Activated T-cell treated with anti-CD3 and anti-CD28 coated beads, Interleukin-2, amount 50 U/mL, for 4 hours (primary cell): ENCODE measurements around the gene QSOX1. TPM values are rescaled to one million over a fixed set of nuclear protein-coding genes. Genes with fewer than 3 reads are reported as not detected.

ENCODE experiments used
- ATAC-seq, 2 donors: fragments of 200-7000 bp; cut with Tn5 transposase; one replicate each; pipeline ENCODE4 v1.10.0; 2021
- DNase-seq: peaks from one replicate; pipeline ENCODE4 v3.0.0-alpha.2; 2020
- H3K27me3 Mint-ChIP-seq: one replicate; pipeline ENCODE4 v1.8.0; 2021; ENCODE audit warnings: low read depth, mixed read lengths
- H3K36me3 Mint-ChIP-seq: one replicate; pipeline ENCODE4 v1.8.0; 2022; ENCODE audit warnings: mixed read lengths; ENCODE audit not compliant: insufficient read depth
- H3K4me1 Mint-ChIP-seq: one replicate; pipeline ENCODE4 v1.8.0; 2021; ENCODE audit warnings: low read depth, mixed read lengths
- H3K4me3 Mint-ChIP-seq: one replicate; pipeline ENCODE4 v1.8.0; 2021; ENCODE audit warnings: mild to moderate bottlenecking, moderate library complexity, mixed read lengths
- H3K9me3 Mint-ChIP-seq: one replicate; pipeline ENCODE4 v1.8.0; 2021; ENCODE audit warnings: mixed read lengths
- total RNA-seq, 3 donors: library from RNA; stranded (reverse); gene quantifications; one replicate each; pipeline ENCODE4 v1.2.1, GENCODE V29; 2021

The QSOX1 gene
- total RNA-seq, 3 donors from 2014 or later = 34.3 to 38.5 (median 38.1) TPM

DNA sequence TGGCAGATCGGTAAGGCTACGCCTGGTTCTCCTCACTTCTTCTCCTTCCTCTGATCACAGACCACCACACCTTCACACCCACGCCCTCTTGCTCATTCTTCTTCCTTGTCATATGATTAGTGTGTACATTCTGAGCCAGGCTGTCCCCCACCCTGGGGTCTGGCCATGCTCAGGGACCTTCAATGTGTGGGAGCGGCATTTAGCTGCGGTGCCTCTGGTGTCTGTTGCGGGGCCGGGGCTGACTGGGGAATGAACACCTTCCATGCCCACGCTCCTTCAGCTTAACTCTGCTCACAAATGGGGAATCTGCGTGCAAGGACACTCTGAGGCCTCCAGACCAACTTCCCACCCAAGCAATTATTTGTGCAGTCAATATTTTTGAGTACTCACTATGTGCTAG, 29.4 kb downstream of the QSOX1 start:
- Mint-ChIP-seq H3K4me3 (no peak overlapping the region), H3K4me1 (no peaks in the 10 kb centered on the region), H3K27me3 (no peaks in the 10 kb centered on the region), H3K36me3 (peaks cover 34% of the 10 kb centered on the region), H3K9me3 (no peaks in the 10 kb centered on the region)
- ATAC-seq (no peak), DNase-seq (no peak)

DNA sequence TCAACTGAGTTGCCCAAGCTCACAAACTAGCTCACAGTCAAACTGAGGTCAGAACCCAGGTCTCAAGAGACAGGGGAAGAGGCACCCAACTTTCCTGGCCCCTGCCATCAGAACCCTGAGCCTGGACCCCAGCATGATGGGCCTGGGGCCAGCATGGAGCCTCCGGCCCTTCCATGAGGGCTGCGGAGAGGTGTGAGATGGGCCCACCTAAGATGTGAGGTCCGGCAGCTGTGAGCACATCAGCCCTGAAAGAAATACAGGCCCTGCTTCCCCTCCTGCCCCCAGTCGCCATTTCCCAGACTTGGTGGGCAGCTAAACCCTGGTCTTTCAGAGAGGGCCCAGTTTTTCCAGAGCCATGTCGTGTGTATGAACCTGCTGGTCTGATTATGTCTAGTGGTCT, 30.6 kb downstream of the QSOX1 start:
- no peaks in the 10 kb centered on the region for H3K9me3 Mint-ChIP-seq
- peaks cover 38% of the 10 kb centered on the region for H3K36me3 Mint-ChIP-seq
- H3K4me3 Mint-ChIP-seq = no peak overlapping the region
- DNase-seq (no peak), ATAC-seq (no peak)
- H3K4me1 Mint-ChIP-seq = peaks cover 3% of the 10 kb centered on the region
- no peaks in the 10 kb centered on the region for H3K27me3 Mint-ChIP-seq

DNA sequence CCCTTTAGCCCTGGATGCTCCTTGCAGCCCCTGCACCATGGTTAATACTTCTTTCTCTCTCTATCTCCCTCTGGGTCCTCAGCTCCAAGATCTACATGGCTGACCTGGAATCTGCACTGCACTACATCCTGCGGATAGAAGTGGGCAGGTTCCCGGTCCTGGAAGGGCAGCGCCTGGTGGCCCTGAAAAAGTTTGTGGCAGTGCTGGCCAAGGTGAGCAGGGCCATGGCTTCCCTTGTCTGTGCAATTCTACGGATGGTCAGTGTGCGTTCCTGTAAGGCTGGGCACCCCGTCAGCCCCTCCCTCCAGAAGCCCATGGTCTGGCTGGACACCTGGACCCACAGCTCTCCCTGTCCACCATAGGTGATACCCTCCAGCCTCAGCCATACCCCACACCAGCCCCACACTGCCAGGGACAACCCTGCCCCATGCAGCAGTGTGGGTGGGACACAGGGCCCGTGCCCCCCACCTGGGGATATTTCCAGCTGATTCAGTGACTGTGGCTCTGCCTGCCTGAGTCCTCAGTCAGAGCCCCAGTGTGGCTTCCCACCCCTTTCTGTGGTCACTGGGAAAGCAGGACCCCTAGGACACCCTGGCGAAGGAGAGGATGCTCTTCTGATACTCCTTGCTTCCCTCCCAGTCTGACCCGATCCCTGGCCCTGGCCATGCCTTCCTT, 31.4 kb downstream of the QSOX1 start:
- Mint-ChIP-seq H3K4me3 (no peak overlapping the region), H3K36me3 (peaks cover 39% of the 10 kb centered on the region), H3K4me1 (peaks cover 6% of the 10 kb centered on the region), H3K9me3 (no peaks in the 10 kb centered on the region), H3K27me3 (no peaks in the 10 kb centered on the region)
- ATAC-seq (no peak), DNase-seq (no peak)

DNA sequence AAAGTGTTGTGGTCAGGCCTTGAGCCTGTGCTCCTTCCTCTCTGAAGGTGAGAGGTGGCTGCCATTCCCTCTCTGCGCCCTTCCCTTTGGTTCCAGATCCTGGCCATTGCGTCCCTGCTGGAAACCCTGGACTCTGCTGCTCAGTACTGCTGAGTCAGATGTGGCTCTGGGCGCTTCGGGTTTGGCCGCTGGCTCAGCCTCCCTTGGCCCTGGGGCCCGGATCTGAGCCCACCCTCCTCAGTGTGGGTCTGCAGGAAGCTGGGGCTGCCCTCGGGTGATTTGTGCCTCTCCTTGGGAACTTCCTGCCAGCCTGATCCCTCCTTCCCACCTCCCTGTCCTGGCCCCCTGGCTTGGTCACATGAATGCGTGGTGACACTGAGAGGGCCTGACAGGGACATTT, 32.2 kb downstream of the QSOX1 start:
- ATAC-seq = no peak
- no peaks in the 10 kb centered on the region for H3K9me3 Mint-ChIP-seq
- DNase-seq = no peak
- peaks cover 13% of the 10 kb centered on the region for H3K4me1 Mint-ChIP-seq
- no peaks in the 10 kb centered on the region for H3K27me3 Mint-ChIP-seq
- peaks cover 46% of the 10 kb centered on the region for H3K36me3 Mint-ChIP-seq
- H3K4me3 Mint-ChIP-seq = no peak overlapping the region

DNA sequence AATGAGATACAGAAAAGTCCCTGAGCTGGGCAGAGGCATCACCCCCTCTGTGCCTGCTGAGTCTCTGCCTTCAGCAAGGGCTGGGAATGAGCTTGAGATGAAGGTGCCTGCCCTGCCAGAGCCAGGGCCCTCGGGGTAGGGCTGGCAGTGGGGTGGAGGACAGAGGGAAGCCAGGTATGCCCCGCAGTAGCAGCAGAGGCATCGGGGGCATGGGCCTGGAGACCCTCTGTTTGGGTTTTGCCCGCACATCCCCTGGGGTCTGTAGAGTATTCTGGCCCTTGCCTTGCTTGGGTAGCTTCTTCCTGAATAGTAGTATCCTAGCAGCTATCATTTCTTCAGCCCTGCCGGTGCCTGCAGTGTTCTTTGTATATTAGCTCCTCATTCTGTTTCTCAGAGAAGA, 33.0 kb downstream of the QSOX1 start:
- H3K9me3 Mint-ChIP-seq = no peaks in the 10 kb centered on the region
- ATAC-seq (no peak), DNase-seq (no peak)
- H3K4me3 Mint-ChIP-seq = no peak overlapping the region
- H3K36me3 Mint-ChIP-seq = peaks cover 51% of the 10 kb centered on the region
- H3K4me1 Mint-ChIP-seq = peaks cover 20% of the 10 kb centered on the region
- no peaks in the 10 kb centered on the region for H3K27me3 Mint-ChIP-seq

DNA sequence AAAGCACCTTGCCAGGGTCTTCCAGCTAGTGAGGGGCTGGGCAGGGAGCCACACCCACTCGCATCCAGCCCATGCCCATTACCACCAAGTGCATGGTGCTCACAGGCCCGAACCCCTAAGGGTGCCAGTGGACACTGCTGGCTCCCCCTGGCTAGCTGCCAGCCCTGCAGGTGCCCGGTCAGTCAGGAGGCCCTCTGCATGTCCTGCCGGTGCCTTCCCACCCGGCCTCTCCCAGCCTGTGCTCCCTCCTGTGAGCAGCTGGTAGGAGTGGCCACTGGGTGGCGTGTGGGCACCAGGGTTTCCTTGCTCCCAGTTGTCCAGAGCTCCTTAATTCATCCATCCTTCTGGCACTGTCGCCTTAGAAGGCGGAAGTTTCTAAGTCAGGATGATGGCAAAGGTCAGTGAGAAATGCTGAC, 33.4 kb downstream of the QSOX1 start:
- H3K36me3 Mint-ChIP-seq = peaks cover 56% of the 10 kb centered on the region
- ATAC-seq (no peak), DNase-seq (no peak)
- no peak overlapping the region for H3K4me3 Mint-ChIP-seq
- peaks cover 20% of the 10 kb centered on the region for H3K4me1 Mint-ChIP-seq
- no peaks in the 10 kb centered on the region for H3K9me3 Mint-ChIP-seq
- no peaks in the 10 kb centered on the region for H3K27me3 Mint-ChIP-seq

DNA sequence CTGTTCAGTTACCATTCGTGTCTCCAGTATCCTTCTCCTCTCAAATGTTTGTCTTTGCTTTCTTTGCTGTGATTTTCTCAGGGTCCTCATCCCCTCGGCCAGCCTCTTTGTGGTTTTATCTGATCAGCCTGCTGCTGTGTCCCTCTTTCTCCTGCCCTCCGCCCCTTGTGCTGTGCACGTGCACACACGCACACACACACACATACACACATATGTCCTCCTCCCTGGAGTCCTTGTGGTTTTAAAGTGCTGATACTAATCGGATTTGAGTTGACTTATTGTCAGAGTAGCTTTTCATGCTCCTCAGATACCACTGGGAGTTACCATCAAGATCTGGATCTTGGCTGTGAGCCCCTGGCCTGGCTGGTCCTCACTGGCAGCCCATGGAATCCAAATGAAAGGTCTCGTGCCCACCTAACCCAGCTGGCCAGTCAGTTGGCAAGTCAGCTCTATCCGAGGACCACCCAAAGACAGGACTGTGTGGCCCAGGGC, 34.1 kb downstream of the QSOX1 start:
- H3K4me3 Mint-ChIP-seq = no peak overlapping the region
- no peak for ATAC-seq
- H3K9me3 Mint-ChIP-seq = no peaks in the 10 kb centered on the region
- peaks cover 54% of the 10 kb centered on the region for H3K36me3 Mint-ChIP-seq
- H3K4me1 Mint-ChIP-seq = peaks cover 20% of the 10 kb centered on the region
- no peak for DNase-seq
- no peaks in the 10 kb centered on the region for H3K27me3 Mint-ChIP-seq

DNA sequence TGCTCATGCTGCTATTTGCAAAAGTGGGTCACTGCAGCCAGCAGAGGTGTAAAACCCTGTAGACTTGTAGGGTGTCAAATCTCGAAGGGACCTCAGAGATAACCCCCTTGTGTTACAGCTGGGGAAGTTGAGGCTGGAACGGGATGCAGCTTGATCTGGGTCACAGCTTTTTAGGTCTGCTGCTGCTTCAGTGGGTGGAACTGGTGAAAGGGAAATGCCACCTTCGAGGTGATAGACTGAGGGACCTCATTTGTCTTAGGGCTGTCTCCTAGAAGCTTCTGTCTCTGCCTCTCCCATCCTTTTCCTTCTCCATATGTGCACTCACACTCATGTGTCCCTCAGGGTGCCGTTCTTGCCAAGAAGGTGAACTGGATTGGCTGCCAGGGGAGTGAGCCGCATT, 35.4 kb downstream of the QSOX1 start:
- Mint-ChIP-seq H3K4me1 (peaks cover 20% of the 10 kb centered on the region), H3K27me3 (no peaks in the 10 kb centered on the region), H3K36me3 (peaks cover 45% of the 10 kb centered on the region), H3K9me3 (no peaks in the 10 kb centered on the region), H3K4me3 (no peak overlapping the region)
- no peak for DNase-seq
- no peak for ATAC-seq

DNA sequence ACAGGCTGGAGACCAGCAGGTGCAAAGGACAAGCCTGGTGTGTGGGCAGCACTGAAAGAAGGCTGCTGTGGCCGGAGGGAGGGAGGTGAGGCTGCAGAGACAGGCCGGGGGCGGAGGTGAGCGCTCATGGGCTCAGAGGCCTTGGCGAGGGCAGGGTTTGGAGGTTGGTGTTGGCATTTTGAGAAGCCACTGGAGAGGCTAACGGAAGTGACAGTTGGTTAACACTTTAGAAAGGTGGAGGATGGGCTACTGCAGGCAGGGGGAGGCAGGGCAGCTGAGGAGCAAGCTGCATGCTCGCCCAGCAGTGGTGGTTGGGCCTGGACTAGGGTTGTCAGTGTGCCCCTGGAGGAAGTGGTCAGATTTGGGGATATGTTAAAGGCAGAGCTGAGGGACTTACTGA, 37.5 kb downstream of the QSOX1 start:
- DNase-seq (no peak), ATAC-seq (peak in 1 of 2 donors; percentile 21)
- Mint-ChIP-seq H3K4me3 (no peak overlapping the region), H3K4me1 (peaks cover 20% of the 10 kb centered on the region), H3K36me3 (peaks cover 39% of the 10 kb centered on the region), H3K27me3 (no peaks in the 10 kb centered on the region), H3K9me3 (no peaks in the 10 kb centered on the region)

DNA sequence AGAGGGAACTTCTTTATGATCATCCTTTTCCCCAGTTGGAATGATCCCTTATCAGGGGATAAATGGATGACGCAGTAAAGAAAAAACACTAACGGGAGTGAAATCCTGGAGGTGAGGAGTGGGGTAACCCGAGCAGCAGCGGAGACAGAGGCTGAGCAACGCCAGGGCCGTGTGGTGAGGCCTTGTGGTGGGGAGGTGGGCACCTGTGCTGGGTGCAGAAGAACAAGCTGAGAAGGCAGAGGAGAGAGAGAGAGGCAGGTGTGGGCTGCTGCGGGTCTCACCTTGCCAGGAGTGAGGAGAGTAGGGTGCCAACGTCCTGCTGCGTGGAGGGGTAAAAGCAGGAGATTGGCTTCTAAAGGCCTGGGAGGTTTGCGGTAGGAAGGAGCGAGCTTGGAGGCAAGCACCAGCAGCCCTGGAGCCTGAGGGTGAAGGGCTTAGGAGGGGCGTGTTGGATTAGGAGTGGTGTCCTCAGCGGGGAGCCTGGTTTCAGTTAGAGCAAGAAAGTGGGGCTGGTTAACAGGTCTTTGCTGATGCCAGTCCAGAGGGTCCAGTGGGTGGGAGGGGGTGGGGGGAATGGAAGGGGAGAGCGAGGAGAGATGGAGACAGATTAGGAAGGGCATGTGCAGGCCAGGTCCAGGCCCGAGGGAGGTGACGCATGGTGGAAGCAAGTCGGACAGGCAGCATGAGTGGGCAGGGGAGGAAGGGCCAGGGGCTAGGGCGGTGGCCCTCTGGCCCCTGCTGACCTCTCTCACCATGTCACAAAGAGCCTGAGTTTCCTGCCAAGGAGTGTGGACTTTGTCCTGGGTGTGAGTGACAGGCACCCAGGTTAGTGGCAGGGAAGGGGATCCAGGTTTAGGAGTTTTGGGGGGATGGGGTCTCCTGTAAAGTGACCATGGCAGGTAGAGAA, 38.7 kb downstream of the QSOX1 start:
- Mint-ChIP-seq H3K27me3 (no peaks in the 10 kb centered on the region), H3K36me3 (peaks cover 37% of the 10 kb centered on the region), H3K9me3 (no peaks in the 10 kb centered on the region), H3K4me1 (peaks cover 20% of the 10 kb centered on the region), H3K4me3 (no peak overlapping the region)
- no peak for ATAC-seq
- no peak for DNase-seq

DNA sequence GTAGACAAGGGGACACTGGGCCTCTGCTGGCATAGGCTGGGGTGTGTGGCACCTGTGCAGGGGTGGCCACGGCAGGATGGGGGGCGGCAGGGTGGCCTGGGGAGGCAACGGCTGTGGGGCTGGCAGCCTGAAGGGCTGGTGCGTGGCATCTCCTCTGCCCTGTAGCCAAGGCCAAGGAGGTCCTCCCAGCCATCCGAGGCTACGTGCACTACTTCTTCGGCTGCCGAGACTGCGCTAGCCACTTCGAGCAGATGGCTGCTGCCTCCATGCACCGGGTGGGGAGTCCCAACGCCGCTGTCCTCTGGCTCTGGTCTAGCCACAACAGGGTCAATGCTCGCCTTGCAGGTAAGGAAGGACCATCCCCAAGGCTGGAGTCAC, 39.4 kb downstream of the QSOX1 start:
- H3K27me3 Mint-ChIP-seq = no peaks in the 10 kb centered on the region
- H3K4me3 Mint-ChIP-seq = no peak overlapping the region
- no peak for DNase-seq
- no peak for ATAC-seq
- H3K36me3 Mint-ChIP-seq = peaks cover 32% of the 10 kb centered on the region
- peaks cover 20% of the 10 kb centered on the region for H3K4me1 Mint-ChIP-seq
- H3K9me3 Mint-ChIP-seq = no peaks in the 10 kb centered on the region

DNA sequence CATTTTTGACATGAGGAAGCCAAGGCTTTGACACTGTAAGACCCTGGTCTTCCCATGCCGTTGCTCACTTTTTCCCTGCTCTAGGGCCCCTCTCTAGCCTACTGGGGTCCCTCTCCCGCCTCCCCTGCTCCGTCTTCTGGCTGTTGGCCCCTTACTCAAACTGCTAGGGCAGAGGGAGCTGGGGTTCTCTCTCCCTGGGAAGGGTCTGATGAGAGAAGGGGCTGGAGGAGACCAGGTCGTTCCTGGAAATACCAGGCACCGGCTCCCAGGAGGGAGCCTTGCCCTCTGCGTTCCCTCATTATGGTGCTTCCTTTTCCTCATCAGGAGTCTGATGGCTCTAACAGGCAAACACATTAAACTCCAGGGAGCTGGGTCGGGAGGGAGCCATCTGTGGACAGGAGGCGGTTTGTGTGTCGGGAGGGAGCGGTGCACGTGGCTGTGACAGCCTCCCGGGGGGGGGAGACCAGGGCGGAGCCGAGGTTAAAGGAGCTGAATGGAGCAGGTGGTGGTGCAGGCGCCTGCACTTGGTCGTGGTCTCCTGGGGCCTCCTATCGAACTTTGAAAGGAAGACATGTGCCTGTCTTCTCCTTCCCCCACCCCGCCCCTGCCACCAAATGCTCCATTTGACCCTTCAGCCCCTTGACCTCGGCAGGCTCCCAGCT, 40.0 kb downstream of the QSOX1 start:
- no peak for ATAC-seq
- Mint-ChIP-seq H3K4me1 (peaks cover 19% of the 10 kb centered on the region), H3K4me3 (no peak overlapping the region), H3K27me3 (no peaks in the 10 kb centered on the region), H3K36me3 (peaks cover 30% of the 10 kb centered on the region), H3K9me3 (no peaks in the 10 kb centered on the region)
- DNase-seq = no peak

DNA sequence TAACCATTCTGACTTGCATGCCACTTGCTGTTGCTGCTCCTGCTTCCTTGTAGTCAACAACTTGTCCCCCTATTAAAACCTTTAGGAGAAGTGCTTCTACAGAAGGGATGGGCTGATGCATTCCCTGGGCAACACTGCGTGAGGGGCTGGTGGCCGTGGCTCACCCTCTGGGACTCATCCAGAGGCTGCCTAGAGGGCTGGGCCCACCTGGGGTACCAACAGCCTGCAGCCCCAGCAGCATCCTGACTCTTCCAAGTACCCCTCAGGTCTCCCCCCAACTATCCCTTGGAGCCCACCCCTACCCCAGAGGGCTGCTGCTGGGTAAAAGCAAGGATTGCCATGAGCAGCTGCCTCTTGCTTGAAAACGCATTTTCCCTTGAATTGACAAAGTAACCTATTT, 40.7 kb downstream of the QSOX1 start:
- Mint-ChIP-seq H3K9me3 (no peaks in the 10 kb centered on the region), H3K27me3 (no peaks in the 10 kb centered on the region), H3K36me3 (peaks cover 28% of the 10 kb centered on the region), H3K4me1 (peaks cover 15% of the 10 kb centered on the region), H3K4me3 (no peak overlapping the region)
- no peak for DNase-seq
- no peak for ATAC-seq

DNA sequence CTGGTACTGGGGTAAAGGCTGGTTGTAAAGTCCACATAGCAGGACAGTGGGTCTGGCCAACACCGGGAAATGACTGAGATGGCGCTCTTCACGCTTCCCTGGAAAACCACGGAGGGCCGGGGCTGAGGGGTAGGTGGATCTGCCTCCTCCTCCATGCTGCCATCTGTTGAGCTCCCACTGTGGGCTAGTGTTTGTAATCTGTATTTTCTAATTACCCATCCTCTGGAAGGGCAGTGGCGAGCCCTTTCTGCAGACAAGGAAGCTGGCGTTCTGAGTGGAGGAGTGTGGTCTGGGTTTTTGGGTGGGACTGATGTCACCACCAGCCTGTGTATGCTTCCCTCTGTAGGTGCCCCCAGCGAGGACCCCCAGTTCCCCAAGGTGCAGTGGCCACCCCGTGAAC, 41.2 kb downstream of the QSOX1 start:
- H3K9me3 Mint-ChIP-seq = no peaks in the 10 kb centered on the region
- DNase-seq (no peak), ATAC-seq (no peak)
- no peak overlapping the region for H3K4me3 Mint-ChIP-seq
- H3K36me3 Mint-ChIP-seq = peaks cover 28% of the 10 kb centered on the region
- H3K4me1 Mint-ChIP-seq = peaks cover 15% of the 10 kb centered on the region
- H3K27me3 Mint-ChIP-seq = no peaks in the 10 kb centered on the region
